ENCODE results near the gene ADD3.

DNA sequence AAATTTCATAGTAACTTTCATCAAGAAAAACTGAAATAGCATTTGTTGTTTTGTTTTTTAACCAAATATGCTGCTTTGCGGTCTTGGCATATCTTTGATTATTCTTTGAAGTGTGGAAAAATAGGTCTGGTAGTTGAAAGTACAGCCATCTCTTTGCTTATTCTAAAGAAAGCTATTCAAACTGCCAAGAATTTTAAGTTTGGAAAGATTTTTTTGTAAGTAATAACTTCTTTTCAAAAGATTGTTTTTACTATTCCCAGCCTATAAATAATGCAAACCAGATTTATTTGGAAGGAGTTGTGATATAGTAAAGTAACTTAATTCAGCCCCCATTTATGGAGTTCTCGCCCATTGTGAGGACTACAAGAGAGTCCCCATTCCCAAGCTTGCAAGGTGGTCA is 87.0 kb downstream of the ADD3 start:
- TF ChIP-seq EZH2 (IDR thresholded peaks at IDR 0.05; ENCODE audit: borderline replicate concordance, control insufficient read depth, low read depth, low read length) (no peak), HDGF (IDR thresholded peaks at IDR 0.05) (no peak), PKNOX1 (IDR thresholded peaks at IDR 0.05) (no peak), CREB1 (IDR thresholded peaks at IDR 0.05; ENCODE audit: low read depth) (no peak), ZBTB4 (CRISPR knock-in tag; IDR thresholded peaks at IDR 0.05) (no peak), ZBED1 (IDR thresholded peaks at IDR 0.05; ENCODE audit: borderline replicate concordance) (no peak), SRF (IDR thresholded peaks at IDR 0.05; ENCODE audit: low read depth in 2 of 2, low read length in 2 of 2) (no peak)
- TF ChIP-seq, protein P1, sequence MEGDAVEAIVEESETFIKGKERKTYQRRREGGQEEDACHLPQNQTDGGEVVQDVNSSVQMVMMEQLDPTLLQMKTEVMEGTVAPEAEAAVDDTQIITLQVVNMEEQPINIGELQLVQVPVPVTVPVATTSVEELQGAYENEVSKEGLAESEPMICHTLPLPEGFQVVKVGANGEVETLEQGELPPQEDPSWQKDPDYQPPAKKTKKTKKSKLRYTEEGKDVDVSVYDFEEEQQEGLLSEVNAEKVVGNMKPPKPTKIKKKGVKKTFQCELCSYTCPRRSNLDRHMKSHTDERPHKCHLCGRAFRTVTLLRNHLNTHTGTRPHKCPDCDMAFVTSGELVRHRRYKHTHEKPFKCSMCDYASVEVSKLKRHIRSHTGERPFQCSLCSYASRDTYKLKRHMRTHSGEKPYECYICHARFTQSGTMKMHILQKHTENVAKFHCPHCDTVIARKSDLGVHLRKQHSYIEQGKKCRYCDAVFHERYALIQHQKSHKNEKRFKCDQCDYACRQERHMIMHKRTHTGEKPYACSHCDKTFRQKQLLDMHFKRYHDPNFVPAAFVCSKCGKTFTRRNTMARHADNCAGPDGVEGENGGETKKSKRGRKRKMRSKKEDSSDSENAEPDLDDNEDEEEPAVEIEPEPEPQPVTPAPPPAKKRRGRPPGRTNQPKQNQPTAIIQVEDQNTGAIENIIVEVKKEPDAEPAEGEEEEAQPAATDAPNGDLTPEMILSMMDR (IDR thresholded peaks at IDR 0.05 in 2 of 3, conservative IDR thresholded peaks at IDR 0.05 in 1 of 3; ENCODE audit: control insufficient read depth in 2 of 3, extremely low read depth in 1 of 3, insufficient read depth in 1 of 3, low read depth in 3 of 3, low read length in 3 of 3): no peak
- TF ChIP-seq, protein P2, sequence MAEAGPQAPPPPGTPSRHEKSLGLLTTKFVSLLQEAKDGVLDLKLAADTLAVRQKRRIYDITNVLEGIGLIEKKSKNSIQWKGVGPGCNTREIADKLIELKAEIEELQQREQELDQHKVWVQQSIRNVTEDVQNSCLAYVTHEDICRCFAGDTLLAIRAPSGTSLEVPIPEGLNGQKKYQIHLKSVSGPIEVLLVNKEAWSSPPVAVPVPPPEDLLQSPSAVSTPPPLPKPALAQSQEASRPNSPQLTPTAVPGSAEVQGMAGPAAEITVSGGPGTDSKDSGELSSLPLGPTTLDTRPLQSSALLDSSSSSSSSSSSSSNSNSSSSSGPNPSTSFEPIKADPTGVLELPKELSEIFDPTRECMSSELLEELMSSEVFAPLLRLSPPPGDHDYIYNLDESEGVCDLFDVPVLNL (IDR thresholded peaks at IDR 0.05; ENCODE audit: low read depth, low read length): no peak

All from GM12878 (cell line).